Ovary (tissue), 9 donors: ENCODE measurements around the gene COA7. TPM values are rescaled to one million over a fixed set of nuclear protein-coding genes. Genes with fewer than 3 reads are reported as not detected.
"Not testable (repeated sequence)": the region's sequence is repeated elsewhere in the genome, so short reads cannot be mapped to it uniquely, and the experiment has no call there.

Source experiments
- DNase-seq, 5 donors: peaks; one replicate each; pipeline ENCODE4 v3.0.0-alpha.2; 2019 to 2020
- H3K27ac ChIP-seq, 2 donors: fragments of 200-600 bp; one replicate each; pipeline versions ENCODE4 v1.5.1 to v1.8.0; 2019 to 2022
- H3K27me3 ChIP-seq: fragments of 200-600 bp; one replicate; pipeline ENCODE4 v1.8.0; 2022
- H3K36me3 ChIP-seq: fragments of 200-600 bp; sonication (generic); one replicate; pipeline ENCODE4 v1.5.1; 2019
- H3K4me1 ChIP-seq: one replicate; pipeline ENCODE4 v1.8.1; 2013; ENCODE audit warnings: mild to moderate bottlenecking, moderate library complexity; ENCODE audit not compliant: insufficient read depth
- H3K4me3 ChIP-seq: fragments of 200-600 bp; sonication (generic); one replicate; pipeline ENCODE4 v1.5.1; 2017
- H3K9me3 ChIP-seq, 2 donors: fragments of 200-600 bp in 1 of 2; sonication (generic) in 1 of 2; one replicate each; pipeline versions ENCODE4 v1.5.1 to v1.8.1; 2013 to 2019; ENCODE audit warnings: mild to moderate bottlenecking in 1 of 2, moderate library complexity in 1 of 2
- EP300 ChIP-seq: sonication (generic); formaldehyde crosslinking; IDR thresholded peaks from one replicate; pipeline ENCODE4 v1.6.1; 2017; ENCODE audit warnings: antibody characterized with exemption
- POLR2A ChIP-seq: fragments of 450-650 bp; IDR thresholded peaks from one replicate; pipeline ENCODE4 v1.6.1; 2017; ENCODE audit warnings: antibody characterized with exemption, mild to moderate bottlenecking, moderate library complexity
- WGBS, 3 donors: extraction: QIAGEN DNeasy Blood & Tissue Kit in 1 of 3; methylation state at CpG; one replicate each; pipeline versions ENCODE4 v1.1.5 to v1.1.7; 2013 to 2017; 5-methylcytosine and 5-hydroxymethylcytosine counted together
- intact Hi-C, 4 donors: fragments of 100-400 bp; cut with DNase I; formaldehyde crosslinking; loops; one replicate each; pipeline versions ENCODE4 v1.11.0 to v1.15.1; 2022 to 2023
- polyA plus RNA-seq, 2 donors: library from polyadenylated mRNA; stranded (reverse); fragments of 200-250 nt in 1 of 2; fragments of 350-450 nt in 1 of 2; fragmentation: Illumina TruSeq in 1 of 2; extraction: RNeasy Lipid Tissue Mini Kit (QIAGEN cat#74804) in 1 of 2; gene quantifications; one replicate each; pipeline ENCODE4 v1.2.3, GENCODE V29; 2013 to 2014
- total RNA-seq, 7 donors: library from RNA; depleted of rRNA in 2 of 7; stranded (reverse); fragments of >200 nt in 2 of 7; fragmentation: NEBNext Ultra II Directional in 3 of 7; extraction: Animal tissue kit (Norgen Biotek cat#: 25700) in 3 of 7; gene quantifications; one replicate each; pipeline versions ENCODE4 v1.1.0 to v1.2.4, GENCODE V29; 2016 to 2023
- TF ChIP-seq, protein P1 (sequence below), 3 donors: fragments of 450-650 bp in 2 of 3; fragments of 200-600 bp in 1 of 3; IDR thresholded peaks; one replicate each; pipeline versions ENCODE4 v1.5.1 to v1.8.0; 2016 to 2022; ENCODE audit warnings: antibody characterized with exemption in 3 of 3, mild to moderate bottlenecking in 1 of 3
- donor health status: DM: no; HTN: no; CAD: no; lungs with moderate emphysema.
- donor health status: DM: no; HTN: no; CAD: no.
- donor health status: Bipolar disorder and iron deficiency.
- donor health status: DM: yes; HTN: yes; CAD: no.
- donor health status: DM: no; HTN: no; CAD: no.
- donor health status: DM: yes; HTN: yes; CAD: no.

The COA7 gene
- total and polyA plus RNA-seq, 9 donors = 3.5 to 27.2 (median 15.1) TPM

DNA sequence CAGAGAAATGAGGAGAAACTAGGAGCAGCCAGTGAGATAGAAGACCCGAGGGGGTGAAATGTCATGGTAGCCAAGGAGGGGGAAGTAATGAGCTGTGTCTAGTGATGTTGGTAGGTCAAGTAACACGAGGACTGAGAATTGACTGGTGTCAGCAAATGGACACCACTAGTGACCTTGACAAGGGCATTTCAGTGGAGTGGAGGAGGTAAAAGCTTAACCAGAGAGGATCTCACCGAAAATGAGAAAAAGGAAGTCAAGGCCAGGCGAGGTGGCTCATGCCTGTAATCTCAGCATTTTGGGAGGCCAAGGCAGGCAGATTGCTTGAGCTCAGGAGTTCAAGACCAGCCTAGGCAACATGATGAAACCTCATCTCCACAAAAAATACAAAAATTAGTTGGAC lies 25.1 kb upstream of the COA7 start:
- no peak overlapping the region for H3K27ac ChIP-seq
- DNase-seq = no peak
- no peak overlapping the region for H3K4me3 ChIP-seq
- H3K36me3 ChIP-seq = no peaks in the 10 kb centered on the region
- H3K27me3 ChIP-seq = no peaks in the 10 kb centered on the region
- peaks cover 7% of the 10 kb centered on the region for H3K4me1 ChIP-seq
- 63 to 70% (median 70%) methylated on average over 4 of the region's 4 CpGs for WGBS, 3 donors
- no peak for TF ChIP-seq EP300
- TF ChIP-seq POLR2A = no peak
- TF ChIP-seq, protein P1, sequence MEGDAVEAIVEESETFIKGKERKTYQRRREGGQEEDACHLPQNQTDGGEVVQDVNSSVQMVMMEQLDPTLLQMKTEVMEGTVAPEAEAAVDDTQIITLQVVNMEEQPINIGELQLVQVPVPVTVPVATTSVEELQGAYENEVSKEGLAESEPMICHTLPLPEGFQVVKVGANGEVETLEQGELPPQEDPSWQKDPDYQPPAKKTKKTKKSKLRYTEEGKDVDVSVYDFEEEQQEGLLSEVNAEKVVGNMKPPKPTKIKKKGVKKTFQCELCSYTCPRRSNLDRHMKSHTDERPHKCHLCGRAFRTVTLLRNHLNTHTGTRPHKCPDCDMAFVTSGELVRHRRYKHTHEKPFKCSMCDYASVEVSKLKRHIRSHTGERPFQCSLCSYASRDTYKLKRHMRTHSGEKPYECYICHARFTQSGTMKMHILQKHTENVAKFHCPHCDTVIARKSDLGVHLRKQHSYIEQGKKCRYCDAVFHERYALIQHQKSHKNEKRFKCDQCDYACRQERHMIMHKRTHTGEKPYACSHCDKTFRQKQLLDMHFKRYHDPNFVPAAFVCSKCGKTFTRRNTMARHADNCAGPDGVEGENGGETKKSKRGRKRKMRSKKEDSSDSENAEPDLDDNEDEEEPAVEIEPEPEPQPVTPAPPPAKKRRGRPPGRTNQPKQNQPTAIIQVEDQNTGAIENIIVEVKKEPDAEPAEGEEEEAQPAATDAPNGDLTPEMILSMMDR (IDR thresholded peaks at IDR 0.05) = no peak
- H3K9me3 ChIP-seq = no peaks in the 10 kb centered on the region
- intact Hi-C loops = no loop called here

DNA sequence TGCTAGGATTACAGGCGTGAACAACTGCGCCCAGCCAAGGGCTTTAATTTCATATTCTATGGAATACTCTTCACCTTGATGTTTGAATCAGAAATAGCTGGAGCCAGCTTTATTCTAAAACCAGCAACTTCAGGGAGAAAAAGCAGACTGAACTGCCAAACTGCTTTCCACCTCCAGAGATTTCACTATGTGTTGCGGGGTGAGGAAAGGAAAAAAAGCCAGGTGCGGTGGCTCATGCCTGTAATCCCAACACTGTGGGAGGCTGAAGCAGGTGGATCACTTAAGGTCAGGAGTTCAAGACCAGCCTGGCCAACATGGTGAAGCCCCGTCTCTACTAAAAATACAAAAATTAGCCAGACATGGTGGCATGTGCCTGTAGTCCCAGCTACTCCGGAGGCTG lies 17.1 kb upstream of the COA7 start:
- H3K36me3 ChIP-seq, H3K4me3 ChIP-seq, intact Hi-C loops, H3K27me3 ChIP-seq, H3K4me1 ChIP-seq, DNase-seq, H3K27ac ChIP-seq, H3K9me3 ChIP-seq: not testable (repeated sequence)
- WGBS, 3 donors = 87 to 92% (median 91%) methylated on average over 6 of the region's 6 CpGs

DNA sequence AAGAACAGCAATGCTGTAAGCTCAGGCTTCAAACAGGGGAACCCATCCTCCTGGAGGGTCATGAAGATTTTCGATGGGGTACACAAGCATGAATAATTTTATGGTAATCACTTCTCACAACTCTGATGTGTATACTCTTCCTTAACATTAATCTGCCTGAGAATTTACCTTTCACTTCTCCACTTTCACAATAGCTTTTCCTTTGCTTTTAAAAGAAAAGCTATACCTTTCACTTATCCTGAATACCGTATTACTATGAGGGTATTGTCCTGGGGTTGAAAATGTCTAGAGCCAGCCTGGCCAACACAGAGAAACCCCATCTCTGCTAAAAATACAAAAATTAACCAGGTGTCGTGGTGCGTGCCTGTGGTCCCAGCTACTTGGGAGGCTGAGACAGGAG lies 15.4 kb upstream of the COA7 start:
- DNase-seq = no peak
- 88 to 93% (median 88%) methylated on average over 4 of the region's 4 CpGs for WGBS, 3 donors
- Histone ChIP-seq H3K9me3 (no peaks in the 10 kb centered on the region), H3K36me3 (no peaks in the 10 kb centered on the region), H3K27ac (no peak overlapping the region), H3K4me3 (no peak overlapping the region), H3K4me1 (peaks cover 1% of the 10 kb centered on the region), H3K27me3 (no peaks in the 10 kb centered on the region)
- TF ChIP-seq POLR2A (no peak), EP300 (no peak)
- TF ChIP-seq, protein P1 (IDR thresholded peaks at IDR 0.05) = no peak
- intact Hi-C loops = no loop called here

DNA sequence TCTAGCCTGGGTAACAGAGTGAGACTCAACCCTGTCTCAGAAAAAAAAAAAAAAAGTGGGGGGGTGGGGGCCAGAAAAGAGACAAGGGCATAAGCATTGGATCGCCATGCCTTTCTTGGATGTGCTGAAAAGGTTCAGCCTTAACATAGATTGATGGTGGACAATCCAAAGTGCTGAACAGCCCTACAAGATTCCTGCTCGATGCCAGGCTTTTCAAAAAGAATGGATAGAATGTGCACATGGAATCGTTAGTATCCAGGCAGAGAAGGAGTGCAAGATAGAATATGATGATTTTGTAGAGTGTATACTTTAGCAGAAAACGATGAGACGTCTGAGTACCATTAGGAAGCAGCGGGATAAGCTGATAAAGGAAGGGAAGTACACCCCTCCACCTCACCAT lies 10.9 kb upstream of the COA7 start:
- DNase-seq = no peak
- intact Hi-C loops = loop anchor here in 1 of 4 donors (10.0 kb wide), 1 partner anchor 216 kb away; the partner anchor contains the start of genes ECHDC2 and SCP2
- WGBS, 3 donors = 14 to 20% (median 14%) methylated on average over 6 of the region's 6 CpGs
- Histone ChIP-seq H3K27me3 (no peaks in the 10 kb centered on the region), H3K4me1 (peaks cover 4% of the 10 kb centered on the region), H3K9me3 (no peaks in the 10 kb centered on the region), H3K4me3 (no peak overlapping the region), H3K36me3 (no peaks in the 10 kb centered on the region), H3K27ac (peak overlapping the region in 1 of 2 donors; percentile 15)
- TF ChIP-seq, protein P1 (IDR thresholded peaks at IDR 0.05) = no peak
- TF ChIP-seq EP300 (no peak), POLR2A (no peak)

DNA sequence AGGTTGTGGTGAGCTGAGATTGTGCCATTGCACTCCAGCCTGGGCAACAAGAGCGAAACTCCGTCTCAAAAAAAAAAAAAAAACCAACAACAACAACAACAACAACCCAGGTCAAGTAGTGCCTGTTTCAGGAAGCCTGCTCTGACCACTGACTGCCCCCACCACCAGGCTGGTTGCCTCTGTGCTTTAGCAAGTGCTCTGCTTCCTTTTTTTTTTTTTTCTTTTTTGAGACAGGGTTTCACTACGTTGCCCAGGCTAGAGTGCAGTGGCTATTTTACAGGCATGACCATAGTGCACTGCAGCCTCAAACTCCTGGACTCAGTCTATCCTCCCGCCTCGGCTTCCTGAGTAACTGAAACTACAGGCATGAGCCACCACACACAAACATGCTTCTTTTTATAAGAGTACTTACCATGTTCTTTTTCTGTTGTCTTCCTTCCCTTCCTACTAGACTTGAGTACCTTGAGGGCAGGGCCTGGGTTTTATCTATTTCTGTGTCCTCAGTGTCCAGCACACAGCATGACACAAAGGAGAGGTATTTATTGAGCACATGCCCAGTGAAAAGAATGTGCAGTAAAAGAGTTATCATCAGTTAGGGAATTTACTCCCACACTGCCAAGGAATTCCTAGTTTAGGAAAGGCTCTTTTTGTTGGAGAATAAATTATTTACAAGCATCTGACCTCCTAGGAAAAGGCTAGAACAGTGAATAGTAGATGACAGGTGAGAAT lies 9.9 kb upstream of the COA7 start:
- 71 to 85% (median 79%) methylated on average over 5 of the region's 5 CpGs for WGBS, 3 donors
- H3K4me1 ChIP-seq = peaks cover 6% of the 10 kb centered on the region
- H3K9me3 ChIP-seq = no peaks in the 10 kb centered on the region
- TF ChIP-seq EP300 = no peak
- TF ChIP-seq POLR2A = no peak
- TF ChIP-seq, protein P1 (IDR thresholded peaks at IDR 0.05) = no peak
- DNase-seq = no peak
- intact Hi-C loops = loop anchor here in 1 of 4 donors (10.0 kb wide), 1 partner anchor 217 kb away; the partner anchor contains the start of genes ECHDC2 and SCP2
- H3K27me3 ChIP-seq = no peaks in the 10 kb centered on the region
- no peak overlapping the region for H3K27ac ChIP-seq
- H3K36me3 ChIP-seq = no peaks in the 10 kb centered on the region
- no peak overlapping the region for H3K4me3 ChIP-seq
